Left ventricle myocardium inferior (tissue), 1 donor: ENCODE data around the gene PPP1R9B. TPM values are rescaled to one million over a fixed set of nuclear protein-coding genes. Genes with fewer than 3 reads are reported as not detected.

Experiments
- DNase-seq: peaks from one replicate; pipeline ENCODE4 v3.0.0-alpha.2; 2020
- H3K27ac ChIP-seq: fragments of 200-600 bp; replicated peaks from 2 replicates; pipeline ENCODE4 v1.8.0; 2021
- H3K27me3 ChIP-seq: fragments of 200-600 bp; 2 replicates; pipeline ENCODE4 v1.8.0; 2021; ENCODE audit warnings: low read depth
- H3K36me3 ChIP-seq: fragments of 200-600 bp; 2 replicates; pipeline ENCODE4 v1.8.0; 2021
- H3K4me1 ChIP-seq: fragments of 200-600 bp; 2 replicates; pipeline ENCODE4 v1.8.0; 2021
- H3K4me3 ChIP-seq: fragments of 200-600 bp; 2 replicates; pipeline ENCODE4 v1.8.0; 2021; ENCODE audit warnings: mild to moderate bottlenecking, moderate library complexity
- H3K9me3 ChIP-seq: fragments of 200-600 bp; replicated peaks from 2 replicates; pipeline ENCODE4 v1.8.0; 2021
- intact Hi-C: fragments of 100-400 bp; cut with micrococcal nuclease; formaldehyde crosslinking; loops from one replicate; pipeline ENCODE4 v1.11.0; 2022
- total RNA-seq: library from RNA; stranded (reverse); fragmentation: NEBNext Ultra II Directional; extraction: Animal tissue kit (Norgen Biotek cat#: 25700); gene quantifications from one replicate; pipeline ENCODE4 v1.2.1, GENCODE V29; 2021
- TF ChIP-seq, protein P1 (sequence below): fragments of 200-600 bp; IDR thresholded peaks from 2 replicates; pipeline ENCODE4 v1.8.0; 2021; ENCODE audit warnings: antibody characterized with exemption, mild to moderate bottlenecking, borderline replicate concordance
- donor health status: DM: no; HTN: yes; CAD: no; lungs with severe emphysema.

The PPP1R9B gene
- total RNA-seq, 1 donor from 2014 or later: 33.0 TPM

DNA sequence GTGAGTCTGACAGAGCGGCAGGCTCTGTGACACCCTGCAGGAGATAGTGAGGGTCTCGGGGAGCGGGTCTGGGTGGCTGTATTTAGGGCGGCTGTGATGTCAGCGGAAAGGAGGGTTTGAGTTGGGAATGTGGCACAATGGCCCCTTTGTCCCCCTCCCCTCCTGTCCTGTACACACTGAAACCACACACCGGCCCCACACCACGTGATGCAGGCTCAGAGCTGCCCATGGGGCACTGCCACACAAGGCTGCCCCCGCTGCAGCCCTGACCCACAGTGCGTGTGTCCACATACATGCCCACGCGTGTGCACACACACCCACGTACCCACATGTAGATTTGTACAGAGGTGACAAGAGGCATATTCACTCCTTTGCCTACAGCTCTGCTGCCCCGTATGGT lies 30.7 kb upstream of the PPP1R9B start:
- intact Hi-C loops: no loop called here
- no peaks in the 10 kb centered on the region for H3K9me3 ChIP-seq
- no peaks in the 10 kb centered on the region for H3K27me3 ChIP-seq
- H3K4me1 ChIP-seq: peaks cover 27% of the 10 kb centered on the region
- TF ChIP-seq, protein P1, sequence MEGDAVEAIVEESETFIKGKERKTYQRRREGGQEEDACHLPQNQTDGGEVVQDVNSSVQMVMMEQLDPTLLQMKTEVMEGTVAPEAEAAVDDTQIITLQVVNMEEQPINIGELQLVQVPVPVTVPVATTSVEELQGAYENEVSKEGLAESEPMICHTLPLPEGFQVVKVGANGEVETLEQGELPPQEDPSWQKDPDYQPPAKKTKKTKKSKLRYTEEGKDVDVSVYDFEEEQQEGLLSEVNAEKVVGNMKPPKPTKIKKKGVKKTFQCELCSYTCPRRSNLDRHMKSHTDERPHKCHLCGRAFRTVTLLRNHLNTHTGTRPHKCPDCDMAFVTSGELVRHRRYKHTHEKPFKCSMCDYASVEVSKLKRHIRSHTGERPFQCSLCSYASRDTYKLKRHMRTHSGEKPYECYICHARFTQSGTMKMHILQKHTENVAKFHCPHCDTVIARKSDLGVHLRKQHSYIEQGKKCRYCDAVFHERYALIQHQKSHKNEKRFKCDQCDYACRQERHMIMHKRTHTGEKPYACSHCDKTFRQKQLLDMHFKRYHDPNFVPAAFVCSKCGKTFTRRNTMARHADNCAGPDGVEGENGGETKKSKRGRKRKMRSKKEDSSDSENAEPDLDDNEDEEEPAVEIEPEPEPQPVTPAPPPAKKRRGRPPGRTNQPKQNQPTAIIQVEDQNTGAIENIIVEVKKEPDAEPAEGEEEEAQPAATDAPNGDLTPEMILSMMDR: no peak
- peaks cover 8% of the 10 kb centered on the region for H3K36me3 ChIP-seq
- H3K27ac ChIP-seq: no peak overlapping the region
- DNase-seq: no peak
- H3K4me3 ChIP-seq: no peak overlapping the region

- H3K27me3 ChIP-seq: no peaks in the 10 kb centered on the region
- H3K27ac ChIP-seq: no peak overlapping the region
- TF ChIP-seq, protein P1: no peak
- H3K9me3 ChIP-seq: no peaks in the 10 kb centered on the region
- intact Hi-C loops: no loop called here
- DNase-seq: no peak
- peak overlapping the region; percentile 9 for H3K4me3 ChIP-seq
- peaks cover 33% of the 10 kb centered on the region for H3K4me1 ChIP-seq
- peaks cover 3% of the 10 kb centered on the region for H3K36me3 ChIP-seq
Measured at GRCh38 chr17:50180620-50181019, 30.1 kb upstream of the PPP1R9B start.

DNA sequence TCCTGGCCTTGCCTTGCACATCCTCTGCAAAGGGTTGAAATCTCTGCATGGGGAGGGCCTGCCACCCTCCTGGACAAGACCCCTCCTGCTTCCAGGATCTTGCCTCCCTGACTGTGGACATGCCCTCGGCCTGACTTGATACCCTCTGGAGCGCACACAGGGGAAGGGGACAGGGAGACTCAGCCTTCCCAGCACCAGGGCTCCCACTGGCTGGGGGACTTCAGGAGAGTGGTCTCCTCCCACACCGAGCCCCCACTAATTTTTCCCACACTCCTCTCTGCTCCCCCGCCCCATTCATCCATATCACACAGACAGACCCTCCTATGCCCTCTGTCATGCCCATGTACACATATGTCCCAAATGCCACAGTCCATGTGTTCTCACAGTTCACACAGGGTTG lies 29.6 kb upstream of the PPP1R9B start:
- no peak for DNase-seq
- Histone ChIP-seq H3K9me3 (no peaks in the 10 kb centered on the region), H3K36me3 (no peaks in the 10 kb centered on the region), H3K27me3 (no peaks in the 10 kb centered on the region), H3K27ac (no peak overlapping the region), H3K4me3 (no peak overlapping the region), H3K4me1 (peaks cover 37% of the 10 kb centered on the region)
- TF ChIP-seq, protein P1: no peak
- intact Hi-C loops: no loop called here

GRCh38 chr17:50177983-50178834 lies 27.7 kb upstream of the PPP1R9B start:
- Histone ChIP-seq H3K27ac (peak overlapping the region; percentile 92), H3K9me3 (no peaks in the 10 kb centered on the region), H3K27me3 (no peaks in the 10 kb centered on the region), H3K4me1 (peaks cover 50% of the 10 kb centered on the region), H3K36me3 (no peaks in the 10 kb centered on the region), H3K4me3 (peak overlapping the region; percentile 44)
- TF ChIP-seq, protein P1: peak; percentile 68
- peak; percentile 80 for DNase-seq
- intact Hi-C loops: no loop called here

GRCh38 chr17:50177476-50177875 lies 27.0 kb upstream of the PPP1R9B start:
- intact Hi-C loops: no loop called here

More at GRCh38 chr17:50177476-50177875, 27.0 kb upstream of the PPP1R9B start:
- TF ChIP-seq, protein P1: no peak
- peak overlapping the region; percentile 44 for H3K4me3 ChIP-seq
- H3K36me3 ChIP-seq: no peaks in the 10 kb centered on the region
- no peaks in the 10 kb centered on the region for H3K9me3 ChIP-seq
- peak overlapping the region; percentile 92 for H3K27ac ChIP-seq
- no peak for DNase-seq
- H3K4me1 ChIP-seq: peaks cover 58% of the 10 kb centered on the region
- no peaks in the 10 kb centered on the region for H3K27me3 ChIP-seq
